ENCODE measurements around the gene TIMMDC1. TPM values are rescaled to one million over a fixed set of nuclear protein-coding genes. Genes with fewer than 3 reads are reported as not detected.

The TIMMDC1 gene
- total and polyA plus RNA-seq, 2 of the 13 experiments (the other 11 are each of a cell fraction or from before 2014, with no cell fraction given), result 50.0 to 77.8 TPM

DNA sequence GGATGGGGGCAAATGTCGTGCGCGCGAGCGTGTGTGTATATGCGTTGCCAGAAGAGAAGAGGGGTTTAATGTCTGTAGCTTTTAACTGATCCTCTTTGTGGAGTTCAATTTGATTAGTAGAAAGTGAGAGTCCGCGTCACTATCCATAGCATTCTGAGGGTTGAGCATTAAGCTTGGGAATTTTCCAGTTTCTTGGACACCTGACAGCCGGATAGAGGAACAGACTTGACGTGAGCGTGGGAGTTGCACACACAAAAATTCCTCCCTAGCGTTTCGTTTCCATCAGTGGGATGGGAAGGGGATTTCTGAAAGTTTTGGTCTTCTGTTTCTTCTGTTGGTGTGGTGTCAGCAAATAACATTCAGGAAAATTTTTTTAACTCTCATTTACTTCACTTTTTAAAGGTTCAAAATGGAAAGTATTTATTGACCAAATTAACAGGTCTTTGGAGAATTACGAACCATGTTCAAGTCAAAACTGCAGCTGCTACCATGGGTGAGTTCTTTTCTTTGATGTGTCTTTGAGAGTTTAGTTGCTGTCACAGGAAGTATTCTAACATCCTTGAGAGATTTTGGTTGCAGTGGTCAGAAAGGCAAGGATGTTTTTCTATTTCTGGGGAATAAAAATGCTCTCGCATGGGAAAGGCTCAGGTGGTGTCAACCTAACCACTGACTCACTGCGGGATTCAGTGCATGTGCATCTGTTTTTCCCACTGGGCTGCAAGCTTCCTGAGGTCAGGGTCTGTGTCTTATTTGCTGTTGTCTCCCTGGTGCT is 28.7 kb upstream of the TIMMDC1 start:
- BruUV-seq (replicated peaks), result no TSS peak
- FAIRE-seq, result no peak
- H3K9ac ChIP-seq (ENCODE audit: insufficient read depth, low read depth, low read length), result peak overlapping the region; percentile 87
- no peaks in the 10 kb centered on the region; a peak in 1 of 5 replicates for H3K27me3 ChIP-seq (ENCODE audit: control insufficient read depth in 1 of 2, insufficient read depth in 2 of 2, low read length in 2 of 2)
- ATAC-seq, result no peak
- in situ Hi-C loops (cut with HindIII; ENCODE audit: extremely low pct_ligation_motif_present, low pct_unique_long_range_greater_than_20kb), result no loop called here
- H3K4me3 ChIP-seq (replicated peaks in 1 of 3; ENCODE audit: insufficient read depth in 1 of 3, low read depth in 2 of 3, low read length in 3 of 3), result peak overlapping the region; percentile 79 to 93 (median 92)
- POLR2A ChIA-PET, result interaction anchor here (1.0 to 2.2 kb wide), 2 partner anchors 25 to 29 kb away, joined by 3 to 37 read pairs; partner anchors contain the start of gene TIMMDC1
- no peaks in the 10 kb centered on the region for H4K20me1 ChIP-seq (ENCODE audit: insufficient read depth, low read length)
- no peaks in the 10 kb centered on the region for H3K9me3 ChIP-seq (ENCODE audit: low read length)
- 13% methylated on average over 16 of the region's 16 CpGs for WGBS (ENCODE audit: low lambda C conversion rate)
- peaks cover 8% of the 10 kb centered on the region for H3K79me2 ChIP-seq (ENCODE audit: insufficient read depth, low read length)
- H2AFZ ChIP-seq (ENCODE audit: low read length), result peak overlapping the region; percentile 95
- H3K27ac ChIP-seq (ENCODE audit: extremely low read length, insufficient read depth, low read length), result peak overlapping the region; percentile 75
- peaks cover 9 to 11% of the 10 kb centered on the region in 2 experiments; a peak in 4 of 5 replicates for H3K36me3 ChIP-seq (replicated peaks in 1 of 2; ENCODE audit: control insufficient read depth in 1 of 2, insufficient read depth in 2 of 2, low read length in 2 of 2)
- DNase-seq (ENCODE audit: low spot score), result no peak
- intact Hi-C loops (cut with micrococcal nuclease; ENCODE audit: unreplicated experiment), result loop anchor here (1.0 to 2.0 kb wide), 2 partner anchors 29 to 211 kb away; partner anchors contain the start of gene TIMMDC1
- H3K4me2 ChIP-seq (ENCODE audit: low read depth, low read length), result peak overlapping the region; percentile 99
- peaks cover 28% of the 10 kb centered on the region for H3K4me1 ChIP-seq (ENCODE audit: insufficient read depth, low read length)
- CTCF ChIA-PET (ENCODE audit: low intra/inter-chr PET ratio, low total read pairs), result no interaction called here
- TF ChIP-seq, protein P1, sequence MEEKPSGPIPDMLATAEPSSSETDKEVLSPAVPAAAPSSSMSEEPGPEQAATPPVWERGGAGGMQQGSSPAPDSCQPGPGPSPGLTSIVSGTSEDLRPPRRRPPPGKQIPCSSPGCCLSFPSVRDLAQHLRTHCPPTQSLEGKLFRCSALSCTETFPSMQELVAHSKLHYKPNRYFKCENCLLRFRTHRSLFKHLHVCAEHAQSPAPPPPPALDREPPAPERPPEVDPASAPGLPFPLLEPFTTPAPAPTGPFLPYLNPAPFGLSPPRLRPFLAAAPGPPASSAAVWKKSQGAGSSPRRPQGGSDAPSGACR (CRISPR knock-in tag; IDR thresholded peaks at IDR 0.05), result no peak
- TF ChIP-seq ARNTL (CRISPR knock-in tag; IDR thresholded peaks at IDR 0.05), result no peak
- 0 out of 2 replicates have a peak, but pooled peaks have one; percentile 13 for TF ChIP-seq SALL2 (CRISPR knock-in tag; IDR thresholded peaks at IDR 0.05)
- no peak for TF ChIP-seq RBAK (CRISPR knock-in tag; IDR thresholded peaks at IDR 0.05)
- 0 out of 2 replicates have a peak, but pooled peaks have one; percentile 5 for TF ChIP-seq ZBTB7A (CRISPR knock-in tag; IDR thresholded peaks at IDR 0.05)
- no peak for TF ChIP-seq KDM2A (CRISPR knock-in tag; IDR thresholded peaks at IDR 0.05; ENCODE audit: borderline replicate concordance, low read depth)
- no peak for TF ChIP-seq ZNF180 (CRISPR knock-in tag; IDR thresholded peaks at IDR 0.05; ENCODE audit: borderline replicate concordance, low read depth)
- no peak for TF ChIP-seq MAFK (conservative IDR thresholded peaks at IDR 0.05 in 1 of 2, IDR thresholded peaks at IDR 0.05 in 1 of 2; ENCODE audit: low read length in 2 of 2)
- TF ChIP-seq ZBTB7B (CRISPR knock-in tag; IDR thresholded peaks at IDR 0.05), result 0 out of 2 replicates have a peak, but pooled peaks have one; percentile 10
- TF ChIP-seq, protein P2, sequence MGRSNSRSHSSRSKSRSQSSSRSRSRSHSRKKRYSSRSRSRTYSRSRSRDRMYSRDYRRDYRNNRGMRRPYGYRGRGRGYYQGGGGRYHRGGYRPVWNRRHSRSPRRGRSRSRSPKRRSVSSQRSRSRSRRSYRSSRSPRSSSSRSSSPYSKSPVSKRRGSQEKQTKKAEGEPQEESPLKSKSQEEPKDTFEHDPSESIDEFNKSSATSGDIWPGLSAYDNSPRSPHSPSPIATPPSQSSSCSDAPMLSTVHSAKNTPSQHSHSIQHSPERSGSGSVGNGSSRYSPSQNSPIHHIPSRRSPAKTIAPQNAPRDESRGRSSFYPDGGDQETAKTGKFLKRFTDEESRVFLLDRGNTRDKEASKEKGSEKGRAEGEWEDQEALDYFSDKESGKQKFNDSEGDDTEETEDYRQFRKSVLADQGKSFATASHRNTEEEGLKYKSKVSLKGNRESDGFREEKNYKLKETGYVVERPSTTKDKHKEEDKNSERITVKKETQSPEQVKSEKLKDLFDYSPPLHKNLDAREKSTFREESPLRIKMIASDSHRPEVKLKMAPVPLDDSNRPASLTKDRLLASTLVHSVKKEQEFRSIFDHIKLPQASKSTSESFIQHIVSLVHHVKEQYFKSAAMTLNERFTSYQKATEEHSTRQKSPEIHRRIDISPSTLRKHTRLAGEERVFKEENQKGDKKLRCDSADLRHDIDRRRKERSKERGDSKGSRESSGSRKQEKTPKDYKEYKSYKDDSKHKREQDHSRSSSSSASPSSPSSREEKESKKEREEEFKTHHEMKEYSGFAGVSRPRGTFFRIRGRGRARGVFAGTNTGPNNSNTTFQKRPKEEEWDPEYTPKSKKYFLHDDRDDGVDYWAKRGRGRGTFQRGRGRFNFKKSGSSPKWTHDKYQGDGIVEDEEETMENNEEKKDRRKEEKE (IDR thresholded peaks at IDR 0.05), result no peak
- TF ChIP-seq MEIS1 (CRISPR knock-in tag; IDR thresholded peaks at IDR 0.05; ENCODE audit: borderline replicate concordance), result no peak
- TF ChIP-seq, protein P3, sequence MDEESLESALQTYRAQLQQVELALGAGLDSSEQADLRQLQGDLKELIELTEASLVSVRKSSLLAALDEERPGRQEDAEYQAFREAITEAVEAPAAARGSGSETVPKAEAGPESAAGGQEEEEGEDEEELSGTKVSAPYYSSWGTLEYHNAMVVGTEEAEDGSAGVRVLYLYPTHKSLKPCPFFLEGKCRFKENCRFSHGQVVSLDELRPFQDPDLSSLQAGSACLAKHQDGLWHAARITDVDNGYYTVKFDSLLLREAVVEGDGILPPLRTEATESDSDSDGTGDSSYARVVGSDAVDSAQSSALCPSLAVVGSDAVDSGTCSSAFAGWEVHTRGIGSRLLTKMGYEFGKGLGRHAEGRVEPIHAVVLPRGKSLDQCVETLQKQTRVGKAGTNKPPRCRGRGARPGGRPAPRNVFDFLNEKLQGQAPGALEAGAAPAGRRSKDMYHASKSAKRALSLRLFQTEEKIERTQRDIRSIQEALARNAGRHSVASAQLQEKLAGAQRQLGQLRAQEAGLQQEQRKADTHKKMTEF (CRISPR knock-in tag; IDR thresholded peaks at IDR 0.05), result no peak
- TF ChIP-seq POGZ (CRISPR knock-in tag; IDR thresholded peaks at IDR 0.05), result no peak
- no peak for TF ChIP-seq ZNF12 (CRISPR knock-in tag; IDR thresholded peaks at IDR 0.05)
- TF ChIP-seq, protein P4, sequence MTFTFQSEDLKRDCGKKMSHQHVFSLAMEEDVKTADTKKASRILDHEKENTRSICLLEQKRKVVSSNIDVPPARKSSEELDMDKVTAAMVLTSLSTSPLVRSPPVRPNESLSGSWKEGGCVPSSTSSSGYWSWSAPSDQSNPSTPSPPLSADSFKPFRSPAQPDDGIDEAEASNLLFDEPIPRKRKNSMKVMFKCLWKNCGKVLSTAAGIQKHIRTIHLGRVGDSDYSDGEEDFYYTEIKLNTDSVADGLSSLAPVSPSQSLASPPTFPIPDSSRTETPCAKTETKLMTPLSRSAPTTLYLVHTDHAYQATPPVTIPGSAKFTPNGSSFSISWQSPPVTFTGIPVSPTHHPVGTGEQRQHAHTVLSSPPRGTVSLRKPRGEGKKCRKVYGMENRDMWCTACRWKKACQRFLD (CRISPR knock-in tag; IDR thresholded peaks at IDR 0.05; ENCODE audit: borderline replicate concordance), result no peak

Measured in HepG2 (cell line).